AG10803 (cell line): Measurements from ENCODE around the gene DPH6.
A peak's percentile ranks its signal among the peaks of the same experiment; 100 is the strongest.
"Not testable (repeated sequence)": the region's sequence is repeated elsewhere in the genome, so short reads cannot be mapped to it uniquely, and the experiment has no call there.

Source experiments
- DNase-seq: peaks from one replicate; pipeline ENCODE4 v3.0.0; 2010; ENCODE audit warnings: low read depth
- H3K4me3 ChIP-seq: 2 replicates; pipeline ENCODE4 v1.5.1; 2011; ENCODE audit warnings: mild to moderate bottlenecking, low read length, control low read depth
- TF ChIP-seq, protein P1 (sequence below): conservative IDR thresholded peaks from 2 replicates; pipeline ENCODE4 v1.5.1; 2011; ENCODE audit warnings: mild to moderate bottlenecking, low read length, control low read depth, inconsistent platforms

Gene DPH6, protein sequence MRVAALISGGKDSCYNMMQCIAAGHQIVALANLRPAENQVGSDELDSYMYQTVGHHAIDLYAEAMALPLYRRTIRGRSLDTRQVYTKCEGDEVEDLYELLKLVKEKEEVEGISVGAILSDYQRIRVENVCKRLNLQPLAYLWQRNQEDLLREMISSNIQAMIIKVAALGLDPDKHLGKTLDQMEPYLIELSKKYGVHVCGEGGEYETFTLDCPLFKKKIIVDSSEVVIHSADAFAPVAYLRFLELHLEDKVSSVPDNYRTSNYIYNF

DNA sequence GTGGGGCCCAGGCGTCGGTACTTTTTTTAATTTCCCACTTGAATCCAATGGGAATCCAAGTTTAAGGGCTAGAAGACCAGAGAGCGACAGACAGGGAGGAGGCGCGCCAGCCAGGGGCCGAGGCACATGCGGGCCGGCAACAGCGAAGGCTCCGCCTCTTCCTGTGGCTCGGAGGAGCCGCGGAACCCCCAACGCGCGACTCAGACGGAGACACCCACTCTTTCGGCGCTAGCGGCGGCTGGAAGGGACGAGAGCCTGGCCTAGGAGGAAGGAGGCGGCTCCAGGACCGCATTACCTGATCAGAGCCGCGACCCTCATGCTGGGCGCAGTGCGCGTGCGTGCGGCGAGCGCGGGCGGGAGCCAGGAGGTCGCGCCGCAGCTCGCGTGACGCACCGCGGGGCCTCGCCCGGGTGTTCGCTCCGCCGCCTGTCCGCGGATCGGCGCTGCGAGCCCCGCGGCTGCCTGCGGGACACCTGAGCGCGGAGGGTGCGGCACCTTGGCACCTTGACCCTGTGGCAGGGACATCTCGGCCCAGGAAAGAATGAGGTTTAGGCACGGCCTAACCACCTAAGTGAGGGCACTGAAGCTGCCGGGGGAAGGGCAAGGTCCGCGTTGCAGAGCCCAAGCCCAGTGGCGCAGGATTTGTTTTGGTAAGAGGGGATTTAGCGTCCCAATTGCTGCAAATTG, at the start of gene DPH6:
Gene DPH6 (minus strand): TSS at position 342 of the 687 bp plus-strand sequence. CDS start 24 bp downstream, at position 318.
- H3K4me3 ChIP-seq, result peak within 1 kb of the TSS; percentile 78
- DNase-seq, result peak; percentile 84
- TF ChIP-seq, protein P1, sequence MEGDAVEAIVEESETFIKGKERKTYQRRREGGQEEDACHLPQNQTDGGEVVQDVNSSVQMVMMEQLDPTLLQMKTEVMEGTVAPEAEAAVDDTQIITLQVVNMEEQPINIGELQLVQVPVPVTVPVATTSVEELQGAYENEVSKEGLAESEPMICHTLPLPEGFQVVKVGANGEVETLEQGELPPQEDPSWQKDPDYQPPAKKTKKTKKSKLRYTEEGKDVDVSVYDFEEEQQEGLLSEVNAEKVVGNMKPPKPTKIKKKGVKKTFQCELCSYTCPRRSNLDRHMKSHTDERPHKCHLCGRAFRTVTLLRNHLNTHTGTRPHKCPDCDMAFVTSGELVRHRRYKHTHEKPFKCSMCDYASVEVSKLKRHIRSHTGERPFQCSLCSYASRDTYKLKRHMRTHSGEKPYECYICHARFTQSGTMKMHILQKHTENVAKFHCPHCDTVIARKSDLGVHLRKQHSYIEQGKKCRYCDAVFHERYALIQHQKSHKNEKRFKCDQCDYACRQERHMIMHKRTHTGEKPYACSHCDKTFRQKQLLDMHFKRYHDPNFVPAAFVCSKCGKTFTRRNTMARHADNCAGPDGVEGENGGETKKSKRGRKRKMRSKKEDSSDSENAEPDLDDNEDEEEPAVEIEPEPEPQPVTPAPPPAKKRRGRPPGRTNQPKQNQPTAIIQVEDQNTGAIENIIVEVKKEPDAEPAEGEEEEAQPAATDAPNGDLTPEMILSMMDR, result no peak; the same call in 1 of the 2 replicates

DNA sequence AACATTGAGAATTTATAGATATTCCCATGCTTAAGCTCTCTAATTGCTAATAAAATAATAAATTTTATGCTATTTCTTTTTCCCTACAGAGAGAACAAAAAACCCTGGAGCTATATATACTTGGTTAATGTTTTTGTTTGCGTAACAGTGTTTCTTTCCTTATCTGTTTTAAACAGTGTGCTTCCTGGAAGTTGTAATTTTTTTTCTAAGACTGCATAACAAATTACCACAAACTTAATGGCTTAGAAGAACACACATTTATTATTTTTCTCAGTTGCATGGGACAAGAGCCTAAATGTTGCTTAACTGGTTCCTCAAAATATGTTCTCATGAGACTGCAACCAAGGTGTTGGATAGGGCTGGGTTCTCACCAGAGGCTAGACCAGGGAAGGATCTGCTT, 49.7 kb upstream of the DPH6 start:
- TF ChIP-seq, protein P1, result no peak
- no peak overlapping the region for H3K4me3 ChIP-seq
- no peak for DNase-seq

DNA sequence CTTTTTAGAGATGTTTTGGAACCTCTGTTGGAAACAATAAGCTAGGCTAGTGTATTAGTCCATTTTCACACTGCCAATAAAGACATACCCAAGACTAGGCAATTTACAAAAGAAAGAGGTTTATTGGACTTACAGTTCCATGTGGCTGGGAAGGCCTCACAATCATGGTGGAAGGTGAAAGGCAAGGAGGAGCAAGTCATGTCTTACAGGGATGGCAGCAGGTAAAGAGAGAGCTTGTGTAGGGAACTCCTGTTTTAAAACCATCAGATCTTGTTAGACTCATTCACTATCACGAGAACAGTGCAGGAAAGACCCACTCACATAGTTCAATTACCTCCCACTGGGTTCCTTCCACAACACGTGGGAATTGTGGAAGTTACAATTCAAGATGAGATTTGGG, 46.0 kb upstream of the DPH6 start:
- DNase-seq, H3K4me3 ChIP-seq: not testable (repeated sequence)

DNA sequence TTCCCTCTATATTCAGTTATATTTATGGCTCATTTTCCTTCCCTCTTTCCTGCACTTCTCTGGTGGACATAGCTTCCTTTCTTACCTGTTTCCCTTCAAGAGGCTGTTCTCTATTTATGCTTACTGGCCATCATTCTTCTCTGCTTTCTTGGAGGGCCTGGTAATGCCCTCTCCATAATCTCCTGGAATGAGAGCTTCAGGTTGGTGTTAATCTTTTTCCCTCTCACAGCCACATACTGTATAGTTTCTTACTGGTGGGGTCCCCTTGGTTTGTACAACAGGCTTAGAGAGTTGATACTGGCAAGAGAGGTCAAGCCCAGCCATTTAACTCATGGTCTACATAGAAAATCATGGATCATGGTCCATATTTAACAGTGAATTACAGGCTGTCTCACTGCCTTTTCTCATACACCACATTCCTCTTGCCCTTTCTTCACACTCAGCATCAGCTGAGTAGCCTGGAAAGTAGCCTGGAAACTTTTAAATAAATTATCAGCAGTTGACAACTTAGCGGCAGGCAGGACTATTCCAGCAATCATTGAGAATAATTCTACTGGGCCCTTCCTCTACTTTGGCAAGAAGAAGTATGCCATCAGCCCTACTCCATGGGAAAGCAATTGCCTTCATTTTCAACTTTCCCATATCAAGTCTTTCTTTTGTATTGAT, 38.0 kb upstream of the DPH6 start:
- H3K4me3 ChIP-seq, result no peak overlapping the region
- TF ChIP-seq, protein P1, result no peak
- DNase-seq, result peak; percentile 45

DNA sequence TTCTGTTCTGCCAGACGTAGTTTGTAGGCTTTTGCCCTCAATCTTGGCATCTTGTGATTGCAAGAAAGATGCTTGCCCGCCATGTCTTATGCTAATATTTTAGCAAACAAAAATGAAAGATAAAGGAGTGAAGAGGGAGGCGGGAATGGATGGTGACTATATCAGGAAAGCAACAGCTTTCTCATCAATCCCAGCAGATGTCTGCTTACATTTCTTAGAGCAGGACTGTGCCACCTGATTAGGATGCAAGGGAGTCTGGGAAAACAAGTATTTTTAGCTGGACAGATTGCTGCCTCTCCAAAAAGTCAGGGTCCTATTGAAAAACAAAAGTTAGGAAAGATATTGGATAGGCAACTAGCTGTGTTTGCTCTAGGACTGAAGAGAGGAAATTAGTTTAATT, 34.6 kb upstream of the DPH6 start:
- no peak overlapping the region for H3K4me3 ChIP-seq
- no peak for DNase-seq
- TF ChIP-seq, protein P1, result no peak

DNA sequence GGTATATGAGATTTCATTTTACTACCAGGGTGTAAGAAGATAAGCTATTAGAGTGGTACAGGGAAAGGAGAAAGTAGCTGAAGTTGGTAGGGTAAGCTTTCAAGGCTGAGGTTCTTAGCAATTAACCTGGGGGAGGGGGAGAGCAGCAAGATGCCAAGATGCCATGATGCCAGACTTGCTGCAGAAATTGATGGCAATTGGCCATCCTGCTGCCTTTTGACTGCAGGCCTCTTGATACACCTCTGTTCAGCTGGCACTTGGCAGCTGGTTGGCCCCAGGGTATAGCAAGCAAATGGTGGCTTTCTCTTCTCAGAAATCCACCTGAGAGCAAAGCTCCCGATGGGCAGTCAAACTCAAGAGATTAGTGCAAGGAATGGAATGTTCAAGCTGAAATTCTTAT, 21.4 kb upstream of the DPH6 start:
- DNase-seq, result no peak
- no peak overlapping the region for H3K4me3 ChIP-seq
- TF ChIP-seq, protein P1, result no peak

DNA sequence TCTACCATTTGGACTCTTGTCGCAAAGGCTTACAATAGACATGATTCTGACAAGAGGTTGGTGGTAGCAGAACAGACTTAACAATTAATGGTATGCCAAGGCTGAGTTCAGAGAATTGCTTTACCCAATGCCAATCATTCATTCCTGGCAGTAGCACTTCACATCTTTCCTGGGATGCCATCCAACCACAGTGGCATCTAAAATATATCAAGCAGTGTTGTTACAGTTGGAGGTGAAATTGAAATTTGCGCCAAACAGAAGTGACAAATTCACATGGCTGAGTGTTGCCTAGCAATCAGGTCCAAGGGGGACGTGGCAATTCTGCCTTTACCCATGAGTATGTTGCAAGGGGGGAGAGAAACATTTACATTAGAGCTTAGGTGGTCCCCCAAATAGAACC, 21.0 kb upstream of the DPH6 start:
- TF ChIP-seq, protein P1, result no peak
- DNase-seq, result no peak
- no peak overlapping the region for H3K4me3 ChIP-seq
